SK-N-SH (cell line): ENCODE measurements around the gene RGS17. TPM values are rescaled to one million over a fixed set of nuclear protein-coding genes. Genes with fewer than 3 reads are reported as not detected.

Experiments used
- CTCF ChIA-PET: fragments of 300-600, 350-600 bp; formaldehyde crosslinking; extraction: SDS; loops from one replicate; lab custom pipeline; 2021; lab: Yijun Ruan, JAX
- POLR2A ChIA-PET: fragments of 350-600 bp; sonication (Branson Sonifier 250); formaldehyde crosslinking; extraction: SDS; loops from one replicate; lab custom pipeline; 2020; ENCODE audit warnings: antibody characterized with exemption, inconsistent platforms; lab: Yijun Ruan, JAX
- DNase-seq: peaks from one replicate; pipeline ENCODE4 v3.0.0; 2012
- H2AFZ ChIP-seq: fragments of 200-600 bp; sonication (generic); 2 replicates; pipeline ENCODE4 v1.8.1; 2016; ENCODE audit warnings: antibody characterized with exemption, mild to moderate bottlenecking, low read depth
- H3F3A ChIP-seq: fragments of 200-600 bp; sonication (generic); replicated peaks from 2 replicates; pipeline ENCODE3; 2016; ENCODE audit warnings: antibody characterized with exemption, mild to moderate bottlenecking; ENCODE audit not compliant: insufficient read depth
- H3K27ac ChIP-seq, 2 experiments: fragments of 200-500 bp in 1 of 2; fragments of 200-600 bp in 1 of 2; sonication (Bioruptor generic) in 1 of 2; sonication (generic), shearing (Covaris generic) in 1 of 2; 2 replicates each; pipeline versions ENCODE4 v1.5.1 to v1.6.1; 2014 to 2016; ENCODE audit warnings: low read depth in 2 of 2, inconsistent platforms in 1 of 2, low read length in 1 of 2, mild to moderate bottlenecking in 1 of 2, mixed read lengths in 1 of 2
- H3K27me3 ChIP-seq: fragments of 200-600 bp; sonication (generic), shearing (Covaris generic); 2 replicates; pipeline ENCODE4 v1.6.1; 2016; ENCODE audit warnings: mixed run types; ENCODE audit not compliant: insufficient read depth
- H3K36me3 ChIP-seq, 2 experiments: fragments of 200-500 bp in 1 of 2; fragments of 200-600 bp in 1 of 2; sonication (Bioruptor generic) in 1 of 2; sonication (generic) in 1 of 2; replicated peaks in 1 of 2; 2 replicates each; pipeline versions ENCODE3 to v1.5.1; 2014 to 2016; ENCODE audit warnings: low read length in 1 of 2, mild to moderate bottlenecking in 1 of 2; ENCODE audit not compliant: insufficient read depth in 2 of 2, control insufficient read depth in 1 of 2
- H3K4me1 ChIP-seq, 2 experiments: fragments of 200-500 bp in 1 of 2; fragments of 200-600 bp in 1 of 2; sonication (Bioruptor generic) in 1 of 2; sonication (generic), shearing (Covaris generic) in 1 of 2; 2 replicates each; pipeline versions ENCODE4 v1.5.1 to v1.6.1; 2014 to 2016; ENCODE audit warnings: low read depth in 1 of 2, low read length in 1 of 2, mixed run types in 1 of 2; ENCODE audit not compliant: insufficient read depth in 2 of 2, control insufficient read depth in 1 of 2
- H3K4me2 ChIP-seq: fragments of 200-600 bp; sonication (generic), shearing (Covaris generic); 2 replicates; pipeline ENCODE4 v1.6.1; 2017; ENCODE audit warnings: mixed run types
- H3K4me3 ChIP-seq, 2 experiments: fragments of 200-500 bp in 1 of 2; fragments of 200-600 bp in 1 of 2; sonication (Bioruptor generic) in 1 of 2; sonication (generic), shearing (Covaris generic) in 1 of 2; 2 replicates each; pipeline versions ENCODE4 v1.5.1 to v1.8.1; 2014 to 2016; ENCODE audit warnings: low read depth in 2 of 2, inconsistent platforms in 1 of 2, low read length in 1 of 2, mild to moderate bottlenecking in 1 of 2, mixed read lengths in 1 of 2, moderate library complexity in 1 of 2
- H3K79me2 ChIP-seq: fragments of 200-600 bp; sonication (generic); 2 replicates; pipeline ENCODE4 v1.8.1; 2017; ENCODE audit warnings: mild to moderate bottlenecking; ENCODE audit not compliant: insufficient read depth
- H3K9ac ChIP-seq: fragments of 200-600 bp; sonication (generic); 2 replicates; pipeline ENCODE4 v1.6.1; 2017; ENCODE audit warnings: mixed run types
- H3K9me2 ChIP-seq: fragments of 200-600 bp; sonication (generic); 2 replicates; pipeline ENCODE4 v1.6.1; 2017; ENCODE audit warnings: mixed run types
- H3K9me3 ChIP-seq: fragments of 200-600 bp; sonication (generic); 2 replicates; pipeline ENCODE4 v1.6.1; 2017; ENCODE audit warnings: mixed run types, mild to moderate bottlenecking, moderate library complexity
- H4K20me1 ChIP-seq: fragments of 200-600 bp; sonication (generic); 2 replicates; pipeline ENCODE4 v1.6.1; 2017; ENCODE audit warnings: mild to moderate bottlenecking, mixed run types; ENCODE audit not compliant: insufficient read depth
- EP300 ChIP-seq, 2 experiments: IDR thresholded peaks; 2 replicates each; pipeline versions ENCODE4 v1.4.0 to v1.6.1; 2012; ENCODE audit warnings: borderline replicate concordance in 1 of 2, low read depth in 1 of 2, low read length in 1 of 2
- EZH2phosphoT487 ChIP-seq: fragments of 200-600 bp; sonication (generic); IDR thresholded peaks from 2 replicates; pipeline ENCODE4 v1.6.1; 2017; ENCODE audit warnings: low read depth, mixed run types, mild to moderate bottlenecking, antibody characterized with exemption, moderate library complexity, borderline replicate concordance
- FOSL2 ChIP-seq: IDR thresholded peaks from 2 replicates; pipeline ENCODE4 v1.4.0; 2012; ENCODE audit warnings: low read depth, mild to moderate bottlenecking, moderate library complexity, borderline replicate concordance
- FOXJ3 ChIP-seq: sonication (generic); formaldehyde crosslinking; IDR thresholded peaks from 2 replicates; pipeline ENCODE4 v1.5.1; 2020; ENCODE audit warnings: mild to moderate bottlenecking, missing genetic modification reagents
- IRF3 ChIP-seq: fragments of 150-350 bp; IDR thresholded peaks from 2 replicates; pipeline ENCODE4 v1.6.1; 2016; ENCODE audit warnings: mild to moderate bottlenecking, low read depth, low read length
- JUND ChIP-seq: IDR thresholded peaks from 2 replicates; pipeline ENCODE4 v1.4.0; 2012
- NFIC ChIP-seq: IDR thresholded peaks from 2 replicates; pipeline ENCODE4 v1.4.0; 2012; ENCODE audit warnings: borderline replicate concordance
- POLR2AphosphoS5 ChIP-seq: IDR thresholded peaks from 2 replicates; pipeline ENCODE4 v1.6.1; 2012; ENCODE audit warnings: low read depth, low read length
- RAD21 ChIP-seq: IDR thresholded peaks from 2 replicates; pipeline ENCODE4 v1.6.1; 2012; ENCODE audit warnings: mild to moderate bottlenecking, low read length
- RCOR1 ChIP-seq: fragments of 150-350 bp; IDR thresholded peaks from 2 replicates; pipeline ENCODE4 v1.6.1; 2017; ENCODE audit warnings: antibody characterized with exemption, low read length
- SIN3A ChIP-seq: IDR thresholded peaks from 2 replicates; pipeline ENCODE4 v1.6.1; 2012; ENCODE audit warnings: low read depth, mild to moderate bottlenecking, low read length, moderate library complexity, borderline replicate concordance
- TAF1 ChIP-seq: IDR thresholded peaks from 2 replicates; pipeline ENCODE4 v1.6.1; 2012; ENCODE audit warnings: low read depth, mild to moderate bottlenecking, low read length, moderate library complexity, borderline replicate concordance
- TCF12 ChIP-seq: IDR thresholded peaks from 2 replicates; pipeline ENCODE4 v1.4.0; 2012
- TEAD4 ChIP-seq: IDR thresholded peaks from 2 replicates; pipeline ENCODE4 v1.4.0; 2012; ENCODE audit warnings: mild to moderate bottlenecking, borderline replicate concordance; ENCODE audit not compliant: insufficient read depth
- ZBTB33 ChIP-seq: IDR thresholded peaks from 2 replicates; pipeline ENCODE4 v1.4.0; 2012; ENCODE audit warnings: low read depth, borderline replicate concordance
- WGBS: methylation state at CpG from one replicate; pipeline ENCODE4 v1.1.6; 2017; ENCODE audit warnings: low lambda C conversion rate; 5-methylcytosine and 5-hydroxymethylcytosine counted together
- polyA plus RNA-seq, 3 experiments: library from polyadenylated mRNA; depleted of rRNA; stranded (reverse); fragments of >200 nt; gene quantifications; 2 replicates each; pipeline ENCODE4 v1.2.3, GENCODE V29; 2012
- TF ChIP-seq, protein P1 (sequence below): IDR thresholded peaks from 2 replicates; pipeline ENCODE4; 2012
- TF ChIP-seq, protein P2 (sequence below): IDR thresholded peaks from 2 replicates; pipeline ENCODE4 v1.4.0; 2012; ENCODE audit warnings: low read depth

RGS17 gene
- polyA plus RNA-seq, 1 of the 3 experiments (the other 2 are of a cell fraction) = 1.4 TPM

DNA sequence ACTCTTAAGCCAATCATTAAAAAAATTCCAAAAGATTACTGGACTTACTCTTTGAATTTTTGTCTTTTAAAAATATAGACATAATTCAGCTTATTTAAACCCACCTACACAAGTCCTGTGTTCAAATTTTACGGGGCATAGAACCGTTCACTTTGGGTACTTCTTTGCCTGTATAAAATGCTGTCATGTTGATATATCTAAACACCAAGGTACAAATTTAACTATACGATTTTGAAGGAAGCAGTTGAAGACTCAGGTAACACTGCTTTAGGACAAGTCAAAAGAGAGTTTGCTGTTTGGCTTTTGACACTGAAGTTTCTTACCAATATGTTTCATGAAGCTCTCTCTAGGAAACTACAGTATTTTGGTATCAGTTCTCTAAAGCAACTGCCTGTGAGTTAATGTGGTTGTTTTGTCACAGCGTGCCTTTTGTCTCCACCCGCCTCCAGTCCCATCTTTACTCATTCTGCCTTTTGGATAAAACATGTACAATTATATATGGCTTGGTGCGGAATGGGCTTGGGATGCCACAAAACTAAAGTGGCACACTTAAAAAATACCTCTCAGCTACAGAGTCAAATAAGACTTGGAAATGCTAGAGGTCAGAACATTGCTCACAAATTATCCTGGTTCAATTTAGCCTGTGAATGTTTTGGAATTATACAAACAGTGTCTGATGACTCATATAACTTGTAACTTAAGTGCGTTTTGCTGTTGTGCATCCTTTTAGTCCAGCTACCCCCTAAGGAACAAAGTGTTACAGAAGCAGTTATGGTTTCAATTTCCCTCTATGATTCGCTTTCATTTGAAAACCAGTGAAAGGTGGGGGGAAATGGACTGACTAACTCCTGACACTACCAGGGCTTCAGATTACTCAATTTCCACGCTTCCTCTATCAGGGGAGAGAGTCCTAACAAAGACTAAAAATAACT is 38.7 kb downstream of the RGS17 start (continued):
- TF ChIP-seq ZBTB33 (no peak), RAD21 (no peak), EP300 (IDR thresholded peaks at IDR 0.05; ENCODE audit: borderline replicate concordance in 1 of 2, low read depth in 1 of 2, low read length in 1 of 2) (peak in 1 of 2 experiments; percentile 27; a peak in 1 of 4 replicates), TEAD4 (no peak), RCOR1 (no peak), EZH2phosphoT487 (no peak)
- TF ChIP-seq, protein P1, sequence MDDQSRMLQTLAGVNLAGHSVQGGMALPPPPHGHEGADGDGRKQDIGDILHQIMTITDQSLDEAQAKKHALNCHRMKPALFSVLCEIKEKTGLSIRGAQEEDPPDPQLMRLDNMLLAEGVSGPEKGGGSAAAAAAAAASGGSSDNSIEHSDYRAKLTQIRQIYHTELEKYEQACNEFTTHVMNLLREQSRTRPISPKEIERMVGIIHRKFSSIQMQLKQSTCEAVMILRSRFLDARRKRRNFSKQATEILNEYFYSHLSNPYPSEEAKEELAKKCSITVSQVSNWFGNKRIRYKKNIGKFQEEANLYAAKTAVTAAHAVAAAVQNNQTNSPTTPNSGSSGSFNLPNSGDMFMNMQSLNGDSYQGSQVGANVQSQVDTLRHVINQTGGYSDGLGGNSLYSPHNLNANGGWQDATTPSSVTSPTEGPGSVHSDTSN = no peak
- TF ChIP-seq, protein P2, sequence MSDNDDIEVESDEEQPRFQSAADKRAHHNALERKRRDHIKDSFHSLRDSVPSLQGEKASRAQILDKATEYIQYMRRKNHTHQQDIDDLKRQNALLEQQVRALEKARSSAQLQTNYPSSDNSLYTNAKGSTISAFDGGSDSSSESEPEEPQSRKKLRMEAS = no peak

- Histone ChIP-seq H3K4me3 (no peak overlapping the region), H3K9me2 (no peaks in the 10 kb centered on the region; the same call in 1 of the 2 replicates), H3K27me3 (no peaks in the 10 kb centered on the region), H3K27ac (peak overlapping the region; percentile 54 to 87), H4K20me1 (no peaks in the 10 kb centered on the region), H3K4me2 (peak overlapping the region; percentile 65), H3K9ac (peak overlapping the region; percentile 49; the same call in 1 of the 2 replicates), H3K36me3 (peaks cover 0 to 2% of the 10 kb centered on the region in 2 experiments)
- no peak for DNase-seq
- TF ChIP-seq IRF3 (no peak), JUND (peak; percentile 69), FOSL2 (peak; percentile 68; the same call in 1 of the 2 replicates), RAD21 (no peak), TCF12 (peak; percentile 85), SIN3A (0 out of 2 replicates have a peak, but pooled peaks have one; percentile 71), TAF1 (no peak), NFIC (no peak), POLR2AphosphoS5 (peak; percentile 19; the same call in 1 of the 2 replicates), EP300 (IDR thresholded peaks at IDR 0.05; ENCODE audit: borderline replicate concordance in 1 of 2, low read depth in 1 of 2, low read length in 1 of 2) (peak; percentile 9 to 69; a peak in 1 of 4 replicates), FOXJ3 (CRISPR knock-in tag) (no peak)
- TF ChIP-seq, protein P1 = peak; percentile 84
- TF ChIP-seq, protein P2 = peak; percentile 41
- TF ChIP-seq, all 33 proteins: peak for 8
- Histone ChIP-seq H3K4me1 (peaks cover 5 to 9% of the 10 kb centered on the region in 2 experiments; a peak in 2 of 4 replicates), H2AFZ (peak overlapping the region; percentile 79; the same call in 1 of the 2 replicates), H3K9me3 (no peaks in the 10 kb centered on the region), H3K79me2 (0 out of 2 replicates have a peak, but pooled peaks cover 4% of the 10 kb centered on the region), H3F3A (peaks cover 40% of the 10 kb centered on the region)
- ChIA-PET CTCF (interaction anchor here (1.2 kb wide), 2 partner anchors 19 to 35 kb away, joined by 3 read pairs; no protein-coding TSS in a partner anchor), POLR2A (no interaction called here)
- 22% methylated on average over 8 of the region's 8 CpGs for WGBS
Measured at GRCh38 chr6:153090241-153090930, 40.7 kb downstream of the RGS17 start.
